ENCODE results near the gene KLHDC1. TPM values are rescaled to one million over a fixed set of nuclear protein-coding genes. Genes with fewer than 3 reads are reported as not detected.
"Not testable (repeated sequence)": the region's sequence is repeated elsewhere in the genome, so short reads cannot be mapped to it uniquely, and the experiment has no call there.

KLHDC1 gene
- polyA plus RNA-seq, 1 donor (not counting 4 experiments of a cell fraction or from before 2014, with no cell fraction given) = 0.50 TPM

DNA sequence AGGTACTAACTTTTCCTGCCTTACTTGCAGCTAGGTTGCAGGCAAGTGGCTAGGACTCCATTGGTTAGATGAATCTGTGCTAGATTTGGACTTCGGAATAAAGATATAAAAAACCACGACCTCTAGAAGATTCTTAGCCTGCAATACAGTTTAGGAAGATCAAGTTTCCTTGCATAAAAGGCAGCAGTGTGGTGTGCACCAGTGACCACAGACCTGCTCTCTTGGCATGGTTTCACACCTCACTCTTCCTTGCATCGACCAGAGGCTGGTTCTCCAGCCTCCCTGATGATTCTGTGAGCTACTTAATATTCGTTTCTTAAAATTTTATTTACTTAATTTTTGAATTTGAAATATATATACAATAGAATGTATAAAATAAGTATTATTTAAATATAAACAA is 9.8 kb downstream of the KLHDC1 start:
- DNase-seq (ENCODE audit: low read depth, low spot score) (no peak), FAIRE-seq (no peak)
- no peaks in the 10 kb centered on the region for H3K79me2 ChIP-seq (ENCODE audit: control insufficient read depth, insufficient read depth, low read length)
- H3K4me1 ChIP-seq (ENCODE audit: control insufficient read depth, extremely low read depth, insufficient read depth, low read length) = no peaks in the 10 kb centered on the region
- H3K27ac ChIP-seq (ENCODE audit: control insufficient read depth, insufficient read depth, low read length) = no peak overlapping the region
- no peaks in the 10 kb centered on the region for H3K27me3 ChIP-seq (ENCODE audit: control insufficient read depth, extremely low read depth, insufficient read depth, low read length)
- H3K9ac ChIP-seq (ENCODE audit: control insufficient read depth, extremely low read depth, insufficient read depth, low read length) = no peak overlapping the region
- TF ChIP-seq, protein P1, sequence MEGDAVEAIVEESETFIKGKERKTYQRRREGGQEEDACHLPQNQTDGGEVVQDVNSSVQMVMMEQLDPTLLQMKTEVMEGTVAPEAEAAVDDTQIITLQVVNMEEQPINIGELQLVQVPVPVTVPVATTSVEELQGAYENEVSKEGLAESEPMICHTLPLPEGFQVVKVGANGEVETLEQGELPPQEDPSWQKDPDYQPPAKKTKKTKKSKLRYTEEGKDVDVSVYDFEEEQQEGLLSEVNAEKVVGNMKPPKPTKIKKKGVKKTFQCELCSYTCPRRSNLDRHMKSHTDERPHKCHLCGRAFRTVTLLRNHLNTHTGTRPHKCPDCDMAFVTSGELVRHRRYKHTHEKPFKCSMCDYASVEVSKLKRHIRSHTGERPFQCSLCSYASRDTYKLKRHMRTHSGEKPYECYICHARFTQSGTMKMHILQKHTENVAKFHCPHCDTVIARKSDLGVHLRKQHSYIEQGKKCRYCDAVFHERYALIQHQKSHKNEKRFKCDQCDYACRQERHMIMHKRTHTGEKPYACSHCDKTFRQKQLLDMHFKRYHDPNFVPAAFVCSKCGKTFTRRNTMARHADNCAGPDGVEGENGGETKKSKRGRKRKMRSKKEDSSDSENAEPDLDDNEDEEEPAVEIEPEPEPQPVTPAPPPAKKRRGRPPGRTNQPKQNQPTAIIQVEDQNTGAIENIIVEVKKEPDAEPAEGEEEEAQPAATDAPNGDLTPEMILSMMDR (optimal IDR thresholded peaks at IDR 0.05 in 1 of 3, IDR thresholded peaks at IDR 0.05 in 1 of 3, conservative IDR thresholded peaks at IDR 0.05 in 1 of 3; ENCODE audit: extremely low read depth in 1 of 3, insufficient read depth in 2 of 3, low read length in 3 of 3) = no peak
- TF ChIP-seq EZH2 (IDR thresholded peaks at IDR 0.05; ENCODE audit: low read length) = no peak
- no peaks in the 10 kb centered on the region for H3K9me1 ChIP-seq (ENCODE audit: control insufficient read depth, extremely low read depth, insufficient read depth, low read length)
- no peak overlapping the region for H3K4me2 ChIP-seq (ENCODE audit: control insufficient read depth, extremely low read depth, insufficient read depth, low read depth, low read length)
- dilution Hi-C loops (cut with MboI; ENCODE audit: extremely low pct_ligation_motif_present, low sequenced_read_pairs) = no loop called here
- no peak overlapping the region for H3K4me3 ChIP-seq (ENCODE audit: control insufficient read depth in 2 of 3, extremely low read depth in 1 of 3, insufficient read depth in 2 of 3, low read depth in 1 of 3, low read length in 3 of 3)
- no peaks in the 10 kb centered on the region for H3K9me3 ChIP-seq (ENCODE audit: control insufficient read depth, low read depth, low read length)
- no peaks in the 10 kb centered on the region for H3K36me3 ChIP-seq (ENCODE audit: control insufficient read depth in 2 of 2, extremely low read depth in 1 of 2, insufficient read depth in 2 of 2, low read length in 2 of 2)
- H2AFZ ChIP-seq (ENCODE audit: control insufficient read depth, low read length) = no peak overlapping the region
- no peaks in the 10 kb centered on the region for H4K20me1 ChIP-seq (ENCODE audit: control insufficient read depth, extremely low read depth, insufficient read depth, low read length)

DNA sequence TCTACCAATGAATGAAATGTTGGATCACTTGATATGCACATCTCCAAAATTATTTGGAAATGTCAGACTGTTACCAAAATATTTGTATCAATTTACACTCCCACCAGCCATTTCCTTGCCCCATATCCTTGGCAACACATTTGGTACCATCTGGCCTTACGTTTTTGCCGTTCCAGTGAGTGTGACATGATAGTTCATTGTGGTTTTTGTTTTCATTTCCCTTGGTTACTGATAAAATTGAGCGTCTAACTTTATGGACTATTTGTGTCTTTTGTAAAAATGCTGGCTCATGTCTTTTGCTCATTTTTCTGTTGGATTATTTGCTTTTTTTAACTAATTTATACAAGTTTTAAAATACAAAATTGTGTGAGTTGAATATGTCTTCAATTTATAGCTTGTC is 11.0 kb downstream of the KLHDC1 start:
- TF ChIP-seq, protein P1 (optimal IDR thresholded peaks at IDR 0.05 in 1 of 3, IDR thresholded peaks at IDR 0.05 in 1 of 3, conservative IDR thresholded peaks at IDR 0.05 in 1 of 3; ENCODE audit: extremely low read depth in 1 of 3, insufficient read depth in 2 of 3, low read length in 3 of 3) = no peak
- TF ChIP-seq EZH2 (IDR thresholded peaks at IDR 0.05; ENCODE audit: low read length) = no peak
- Histone ChIP-seq H3K27me3 (ENCODE audit: control insufficient read depth, extremely low read depth, insufficient read depth, low read length) (no peaks in the 10 kb centered on the region), H3K36me3 (ENCODE audit: control insufficient read depth in 2 of 2, extremely low read depth in 1 of 2, insufficient read depth in 2 of 2, low read length in 2 of 2) (no peaks in the 10 kb centered on the region), H3K27ac (ENCODE audit: control insufficient read depth, insufficient read depth, low read length) (no peak overlapping the region), H2AFZ (ENCODE audit: control insufficient read depth, low read length) (no peak overlapping the region), H4K20me1 (ENCODE audit: control insufficient read depth, extremely low read depth, insufficient read depth, low read length) (no peaks in the 10 kb centered on the region), H3K4me2 (ENCODE audit: control insufficient read depth, extremely low read depth, insufficient read depth, low read depth, low read length) (no peak overlapping the region), H3K9me3 (ENCODE audit: control insufficient read depth, low read depth, low read length) (no peaks in the 10 kb centered on the region), H3K79me2 (ENCODE audit: control insufficient read depth, insufficient read depth, low read length) (no peaks in the 10 kb centered on the region), H3K4me1 (ENCODE audit: control insufficient read depth, extremely low read depth, insufficient read depth, low read length) (no peaks in the 10 kb centered on the region), H3K4me3 (ENCODE audit: control insufficient read depth in 2 of 3, extremely low read depth in 1 of 3, insufficient read depth in 2 of 3, low read depth in 1 of 3, low read length in 3 of 3) (no peak overlapping the region), H3K9me1 (ENCODE audit: control insufficient read depth, extremely low read depth, insufficient read depth, low read length) (no peaks in the 10 kb centered on the region), H3K9ac (ENCODE audit: control insufficient read depth, extremely low read depth, insufficient read depth, low read length) (no peak overlapping the region)
- dilution Hi-C loops (cut with MboI; ENCODE audit: extremely low pct_ligation_motif_present, low sequenced_read_pairs) = no loop called here
- no peak for DNase-seq (ENCODE audit: low read depth, low spot score)
- FAIRE-seq = no peak

GRCh38 chr14:49704471-49704870 is 11.6 kb downstream of the KLHDC1 start:
- FAIRE-seq; H3K9me1 ChIP-seq (ENCODE audit: control insufficient read depth, extremely low read depth, insufficient read depth, low read length); H3K4me3 ChIP-seq (ENCODE audit: control insufficient read depth in 2 of 3, extremely low read depth in 1 of 3, insufficient read depth in 2 of 3, low read depth in 1 of 3, low read length in 3 of 3); DNase-seq (ENCODE audit: low read depth, low spot score); H3K36me3 ChIP-seq (ENCODE audit: control insufficient read depth in 2 of 2, extremely low read depth in 1 of 2, insufficient read depth in 2 of 2, low read length in 2 of 2); H3K27me3 ChIP-seq (ENCODE audit: control insufficient read depth, extremely low read depth, insufficient read depth, low read length); dilution Hi-C loops (cut with MboI; ENCODE audit: extremely low pct_ligation_motif_present, low sequenced_read_pairs); H3K27ac ChIP-seq (ENCODE audit: control insufficient read depth, insufficient read depth, low read length); H3K4me2 ChIP-seq (ENCODE audit: control insufficient read depth, extremely low read depth, insufficient read depth, low read depth, low read length); H3K4me1 ChIP-seq (ENCODE audit: control insufficient read depth, extremely low read depth, insufficient read depth, low read length); H3K9me3 ChIP-seq (ENCODE audit: control insufficient read depth, low read depth, low read length); H4K20me1 ChIP-seq (ENCODE audit: control insufficient read depth, extremely low read depth, insufficient read depth, low read length); H3K9ac ChIP-seq (ENCODE audit: control insufficient read depth, extremely low read depth, insufficient read depth, low read length); H2AFZ ChIP-seq (ENCODE audit: control insufficient read depth, low read length); H3K79me2 ChIP-seq (ENCODE audit: control insufficient read depth, insufficient read depth, low read length): not testable (repeated sequence)

DNA sequence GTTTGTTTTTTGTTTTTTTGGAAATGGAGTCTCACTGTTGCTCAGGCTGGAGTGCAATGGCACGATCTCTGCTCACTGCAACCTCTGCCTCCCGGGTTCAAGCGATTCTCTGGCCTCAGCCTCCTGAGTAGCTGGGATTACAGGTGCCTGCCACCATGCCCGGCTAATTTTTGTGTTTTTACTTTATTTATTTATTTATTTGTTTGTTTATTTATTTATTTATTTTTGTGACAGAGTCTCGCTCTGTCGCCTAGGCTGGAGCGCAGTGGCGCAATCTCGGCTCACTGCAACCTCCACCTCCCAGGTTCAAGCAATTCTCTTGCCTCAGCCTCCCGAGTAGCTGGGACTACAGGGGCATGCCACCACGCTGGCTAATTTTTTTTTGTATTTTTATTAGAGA is 18.1 kb downstream of the KLHDC1 start:
- H3K4me3 ChIP-seq (ENCODE audit: control insufficient read depth in 2 of 3, extremely low read depth in 1 of 3, insufficient read depth in 2 of 3, low read depth in 1 of 3, low read length in 3 of 3); H3K9ac ChIP-seq (ENCODE audit: control insufficient read depth, extremely low read depth, insufficient read depth, low read length); FAIRE-seq; H3K36me3 ChIP-seq (ENCODE audit: control insufficient read depth in 2 of 2, extremely low read depth in 1 of 2, insufficient read depth in 2 of 2, low read length in 2 of 2); H3K4me1 ChIP-seq (ENCODE audit: control insufficient read depth, extremely low read depth, insufficient read depth, low read length); H3K79me2 ChIP-seq (ENCODE audit: control insufficient read depth, insufficient read depth, low read length); dilution Hi-C loops (cut with MboI; ENCODE audit: extremely low pct_ligation_motif_present, low sequenced_read_pairs); H3K4me2 ChIP-seq (ENCODE audit: control insufficient read depth, extremely low read depth, insufficient read depth, low read depth, low read length); DNase-seq (ENCODE audit: low read depth, low spot score); H3K27me3 ChIP-seq (ENCODE audit: control insufficient read depth, extremely low read depth, insufficient read depth, low read length); H3K9me3 ChIP-seq (ENCODE audit: control insufficient read depth, low read depth, low read length); H4K20me1 ChIP-seq (ENCODE audit: control insufficient read depth, extremely low read depth, insufficient read depth, low read length); H3K9me1 ChIP-seq (ENCODE audit: control insufficient read depth, extremely low read depth, insufficient read depth, low read length); H2AFZ ChIP-seq (ENCODE audit: control insufficient read depth, low read length); H3K27ac ChIP-seq (ENCODE audit: control insufficient read depth, insufficient read depth, low read length): not testable (repeated sequence)

Measured in keratinocyte (primary cell).